NCI-H774 (cell line): ENCODE data around the gene MTSS2.

Source experiments
- DNase-seq: peaks from one replicate; lab custom pipeline; 2025; lab: John Stamatoyannopoulos, UW

The MTSS2 gene

GRCh38 chr16:70715055-70715858, 29.4 kb upstream of the MTSS2 start:
- no peak for DNase-seq

- no peak for DNase-seq
Measured at GRCh38 chr16:70714581-70715054, 28.8 kb upstream of the MTSS2 start.

GRCh38 chr16:70713824-70714223, 28.0 kb upstream of the MTSS2 start:
- no peak for DNase-seq

- DNase-seq = no peak
Measured at GRCh38 chr16:70713342-70713741, 27.5 kb upstream of the MTSS2 start.

GRCh38 chr16:70712942-70713341, 27.1 kb upstream of the MTSS2 start:
- DNase-seq = no peak

GRCh38 chr16:70712359-70712758, 26.5 kb upstream of the MTSS2 start:
- DNase-seq = no peak

- no peak for DNase-seq
Measured at GRCh38 chr16:70711211-70712031, 25.6 kb upstream of the MTSS2 start.

GRCh38 chr16:70710422-70711210, 24.8 kb upstream of the MTSS2 start:
- DNase-seq = no peak

- no peak for DNase-seq
Measured at GRCh38 chr16:70709942-70710341, 24.1 kb upstream of the MTSS2 start.

- DNase-seq = no peak
Measured at GRCh38 chr16:70709457-70709856, 23.6 kb upstream of the MTSS2 start.

- no peak for DNase-seq
Measured at GRCh38 chr16:70708366-70709246, 22.8 kb upstream of the MTSS2 start.

- DNase-seq = no peak
Measured at GRCh38 chr16:70706948-70707465, 21.2 kb upstream of the MTSS2 start.

GRCh38 chr16:70705056-70705455, 19.2 kb upstream of the MTSS2 start:
- no peak for DNase-seq

- no peak for DNase-seq
Measured at GRCh38 chr16:70704586-70704985, 18.7 kb upstream of the MTSS2 start.

- DNase-seq = no peak
Measured at GRCh38 chr16:70703835-70704381, 18.1 kb upstream of the MTSS2 start.

- no peak for DNase-seq
Measured at GRCh38 chr16:70703041-70703834, 17.4 kb upstream of the MTSS2 start.

GRCh38 chr16:70702624-70703023, 16.8 kb upstream of the MTSS2 start:
- no peak for DNase-seq

- no peak for DNase-seq
Measured at GRCh38 chr16:70701998-70702397, 16.1 kb upstream of the MTSS2 start.

- DNase-seq = no peak
Measured at GRCh38 chr16:70701596-70701995, 15.7 kb upstream of the MTSS2 start.

GRCh38 chr16:70701036-70701435, 15.2 kb upstream of the MTSS2 start:
- no peak for DNase-seq
